GM23338 (cell line): ENCODE results near the gene CCDC86. TPM values are rescaled to one million over a fixed set of nuclear protein-coding genes. Genes with fewer than 3 reads are reported as not detected.

ENCODE experiments used
- ATAC-seq: fragments of 200-7000 bp; cut with Tn5 transposase; 3 replicates; pipeline ENCODE4 v1.9.1; 2020
- DNase-seq: peaks from one replicate; pipeline ENCODE4 v3.0.0-alpha.2; 2015; ENCODE audit warnings: low spot score
- H2AFZ ChIP-seq: fragments of 200-600 bp; sonication (generic); 2 replicates; pipeline ENCODE4 v1.8.0; 2016; ENCODE audit warnings: antibody characterized with exemption, mild to moderate bottlenecking, moderate library complexity
- H3F3A ChIP-seq: fragments of 200-600 bp; sonication (generic); replicated peaks from 2 replicates; pipeline ENCODE4 v1.8.0; 2017; ENCODE audit warnings: antibody characterized with exemption, mixed run types, low read depth
- H3K27ac ChIP-seq: fragments of 200-600 bp; sonication (generic); 2 replicates; pipeline ENCODE4 v1.6.1; 2016; ENCODE audit warnings: low read depth
- H3K27me3 ChIP-seq: fragments of 200-600 bp; sonication (generic); 2 replicates; pipeline ENCODE4 v1.8.0; 2016; ENCODE audit warnings: mild to moderate bottlenecking, mixed run types, moderate library complexity; ENCODE audit not compliant: insufficient read depth
- H3K36me3 ChIP-seq: fragments of 200-600 bp; sonication (generic); 2 replicates; pipeline ENCODE4 v1.8.0; 2016; ENCODE audit warnings: mild to moderate bottlenecking; ENCODE audit not compliant: insufficient read depth
- H3K4me1 ChIP-seq: fragments of 200-600 bp; sonication (generic); 2 replicates; pipeline ENCODE4 v1.8.0; 2016; ENCODE audit warnings: mild to moderate bottlenecking, moderate library complexity; ENCODE audit not compliant: insufficient read depth
- H3K4me2 ChIP-seq: fragments of 200-600 bp; sonication (generic); 2 replicates; pipeline ENCODE4 v1.7.1; 2017; ENCODE audit warnings: mixed run types
- H3K4me3 ChIP-seq: fragments of 200-600 bp; sonication (generic); 2 replicates; pipeline ENCODE4 v1.6.1; 2016; ENCODE audit warnings: mixed run types
- H3K79me2 ChIP-seq: fragments of 200-600 bp; sonication (generic); replicated peaks from 2 replicates; pipeline ENCODE4 v1.8.0; 2017; ENCODE audit warnings: mild to moderate bottlenecking; ENCODE audit not compliant: insufficient read depth
- H3K9me2 ChIP-seq: fragments of 200-600 bp; sonication (generic); 2 replicates; pipeline ENCODE4 v1.8.0; 2017; ENCODE audit not compliant: insufficient read depth
- H4K20me1 ChIP-seq: fragments of 200-600 bp; sonication (generic); replicated peaks from 2 replicates; pipeline ENCODE4 v1.8.0; 2017; ENCODE audit warnings: mild to moderate bottlenecking; ENCODE audit not compliant: insufficient read depth
- H3K27ac Mint-ChIP-seq: 2 replicates; pipeline ENCODE4 v1.8.0; 2020; ENCODE audit warnings: inconsistent platforms, mild to moderate bottlenecking, moderate library complexity, mixed read lengths
- H3K27me3 Mint-ChIP-seq: 3 replicates; pipeline ENCODE4 v1.8.0; 2022; ENCODE audit warnings: low read depth, mild to moderate bottlenecking, moderate library complexity, mixed read lengths, inconsistent platforms; ENCODE audit not compliant: insufficient read depth, poor library complexity
- H3K36me3 Mint-ChIP-seq: 3 replicates; pipeline ENCODE4 v1.8.0; 2021; ENCODE audit warnings: low read depth, mild to moderate bottlenecking, inconsistent platforms, moderate library complexity, mixed read lengths
- H3K4me1 Mint-ChIP-seq: 3 replicates; pipeline ENCODE4 v1.8.0; 2020; ENCODE audit warnings: mild to moderate bottlenecking, inconsistent platforms, mixed read lengths
- H3K4me3 Mint-ChIP-seq: 3 replicates; pipeline ENCODE4 v1.8.0; 2021; ENCODE audit warnings: moderate library complexity, mild to moderate bottlenecking, inconsistent platforms, mixed read lengths
- H3K9me3 Mint-ChIP-seq: 3 replicates; pipeline ENCODE4 v1.8.0; 2020; ENCODE audit warnings: moderate library complexity, mild to moderate bottlenecking, inconsistent platforms, mixed read lengths
- CREB1 ChIP-seq: fragments of 250-450 bp; sonication (Bioruptor Pico); IDR thresholded peaks from 2 replicates; pipeline ENCODE4 v1.5.0; 2020; ENCODE audit warnings: low read depth, mild to moderate bottlenecking, moderate library complexity
- EZH2phosphoT487 ChIP-seq: fragments of 200-600 bp; sonication (generic); IDR thresholded peaks from one replicate; pipeline ENCODE4 v1.8.1; 2018; ENCODE audit warnings: antibody characterized with exemption; ENCODE audit not compliant: unreplicated experiment
- JUNB ChIP-seq: IDR thresholded peaks from one replicate; pipeline ENCODE4 v1.6.1; 2016; ENCODE audit warnings: antibody characterized with exemption; ENCODE audit not compliant: unreplicated experiment
- NANOG ChIP-seq: IDR thresholded peaks from 2 replicates; pipeline ENCODE4 v1.6.1; 2016; ENCODE audit warnings: antibody characterized with exemption, borderline replicate concordance
- POLR2AphosphoS5 ChIP-seq: IDR thresholded peaks from 2 replicates; pipeline ENCODE4 v1.6.1; 2016; ENCODE audit warnings: antibody characterized with exemption, low read depth
- STAT1 ChIP-seq: IDR thresholded peaks from one replicate; pipeline ENCODE4 v1.6.1; 2016; ENCODE audit warnings: antibody characterized with exemption; ENCODE audit not compliant: unreplicated experiment
- ZNF114 ChIP-seq: fragments of 250-450 bp; sonication (Bioruptor Pico); IDR thresholded peaks from 2 replicates; pipeline ENCODE4 v1.5.0; 2020; ENCODE audit warnings: mild to moderate bottlenecking, moderate library complexity
- ZNF331 ChIP-seq: fragments of 250-450 bp; sonication (Bioruptor Pico); IDR thresholded peaks from 2 replicates; pipeline ENCODE4 v1.5.0; 2020; ENCODE audit warnings: low read depth, mild to moderate bottlenecking, moderate library complexity
- polyA plus RNA-seq: library from polyadenylated mRNA; unstranded; fragments of >200 nt; fragmentation: Nextera tagmentation; extraction: Ambion mirVana; gene quantifications from 2 replicates; pipeline ENCODE4 v1.2.1, GENCODE V29; 2016
- total RNA-seq: library from RNA; depleted of rRNA; stranded (reverse); fragments of >200 nt; shearing (Covaris generic); gene quantifications from 2 replicates; pipeline ENCODE4 v1.2.3, GENCODE V29; 2014
- TF ChIP-seq, protein P1 (sequence below): fragments of 250-450 bp; sonication (Bioruptor Pico); IDR thresholded peaks from 2 replicates; pipeline ENCODE4 v1.5.0; 2020; ENCODE audit warnings: mild to moderate bottlenecking, moderate library complexity
- TF ChIP-seq, protein P2 (sequence below): IDR thresholded peaks from one replicate; pipeline ENCODE4 v1.6.1; 2018; ENCODE audit warnings: antibody characterized with exemption; ENCODE audit not compliant: unreplicated experiment
- TF ChIP-seq, protein P3 (sequence below), 2 experiments: fragments of 200-600 bp in 1 of 2; sonication (generic) in 1 of 2; conservative IDR thresholded peaks; 2 replicates each; pipeline versions ENCODE4 v1.5.1 to v1.6.1; 2016 to 2017; ENCODE audit warnings: antibody characterized with exemption in 2 of 2, low read depth in 2 of 2, mild to moderate bottlenecking in 2 of 2, moderate library complexity in 1 of 2

Gene CCDC86
- total and polyA plus RNA-seq, 2 experiments from 2014 or later = 67.3 to 98.5 TPM

DNA sequence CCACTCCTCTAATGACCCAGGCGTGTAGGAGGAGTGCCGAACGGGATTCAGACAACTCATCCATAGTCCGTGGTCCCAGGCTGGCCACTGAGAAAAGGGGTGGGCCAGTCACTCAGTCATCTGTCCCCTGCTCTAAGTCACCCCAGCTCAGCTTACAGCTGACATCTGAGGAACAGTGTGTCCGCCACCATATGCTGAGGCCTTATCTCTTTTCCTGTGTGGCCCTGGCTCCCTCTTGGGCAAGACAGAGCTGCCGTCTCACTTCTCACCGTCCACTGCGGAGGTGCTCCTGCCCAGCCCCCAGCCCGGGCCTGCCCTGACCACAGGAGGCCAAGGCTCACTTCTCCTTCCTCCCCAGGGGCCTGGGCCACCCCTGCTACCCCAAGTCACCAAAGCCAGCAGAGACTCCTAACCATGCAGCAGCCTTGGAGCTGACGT is 6.8 kb downstream of the CCDC86 start:
- H3K9me3 Mint-ChIP-seq = no peaks in the 10 kb centered on the region; the same call in 2 of the 3 replicates
- H3K27ac Mint-ChIP-seq = no peak overlapping the region
- peaks cover 9% of the 10 kb centered on the region; the same call in 1 of the 2 replicates for H3F3A ChIP-seq
- H3K4me2 ChIP-seq = no peak overlapping the region
- no peak overlapping the region for H3K4me3 ChIP-seq
- no peak for ATAC-seq
- H2AFZ ChIP-seq = no peak overlapping the region
- no peak overlapping the region for H3K4me3 Mint-ChIP-seq
- H3K36me3 Mint-ChIP-seq = peaks cover 59% of the 10 kb centered on the region
- peaks cover 32% of the 10 kb centered on the region for H3K79me2 ChIP-seq
- H3K27me3 ChIP-seq = peaks cover 13% of the 10 kb centered on the region
- H3K27me3 Mint-ChIP-seq = peaks cover 20% of the 10 kb centered on the region
- H3K4me1 Mint-ChIP-seq = peaks cover 33% of the 10 kb centered on the region
- no peaks in the 10 kb centered on the region; the same call in 1 of the 2 replicates for H3K36me3 ChIP-seq
- no peak for DNase-seq
- H3K9me2 ChIP-seq = no peaks in the 10 kb centered on the region
- H4K20me1 ChIP-seq = peaks cover 13% of the 10 kb centered on the region; the same call in 1 of the 2 replicates
- H3K4me1 ChIP-seq = peaks cover 12% of the 10 kb centered on the region; the same call in 1 of the 2 replicates
- no peak overlapping the region for H3K27ac ChIP-seq
- TF ChIP-seq ZNF114 (CRISPR knock-in tag) (no peak), EZH2phosphoT487 (no peak), STAT1 (no peak), NANOG (no peak), CREB1 (CRISPR knock-in tag) (no peak), POLR2AphosphoS5 (no peak), ZNF331 (no peak), JUNB (no peak)
- TF ChIP-seq, protein P1, sequence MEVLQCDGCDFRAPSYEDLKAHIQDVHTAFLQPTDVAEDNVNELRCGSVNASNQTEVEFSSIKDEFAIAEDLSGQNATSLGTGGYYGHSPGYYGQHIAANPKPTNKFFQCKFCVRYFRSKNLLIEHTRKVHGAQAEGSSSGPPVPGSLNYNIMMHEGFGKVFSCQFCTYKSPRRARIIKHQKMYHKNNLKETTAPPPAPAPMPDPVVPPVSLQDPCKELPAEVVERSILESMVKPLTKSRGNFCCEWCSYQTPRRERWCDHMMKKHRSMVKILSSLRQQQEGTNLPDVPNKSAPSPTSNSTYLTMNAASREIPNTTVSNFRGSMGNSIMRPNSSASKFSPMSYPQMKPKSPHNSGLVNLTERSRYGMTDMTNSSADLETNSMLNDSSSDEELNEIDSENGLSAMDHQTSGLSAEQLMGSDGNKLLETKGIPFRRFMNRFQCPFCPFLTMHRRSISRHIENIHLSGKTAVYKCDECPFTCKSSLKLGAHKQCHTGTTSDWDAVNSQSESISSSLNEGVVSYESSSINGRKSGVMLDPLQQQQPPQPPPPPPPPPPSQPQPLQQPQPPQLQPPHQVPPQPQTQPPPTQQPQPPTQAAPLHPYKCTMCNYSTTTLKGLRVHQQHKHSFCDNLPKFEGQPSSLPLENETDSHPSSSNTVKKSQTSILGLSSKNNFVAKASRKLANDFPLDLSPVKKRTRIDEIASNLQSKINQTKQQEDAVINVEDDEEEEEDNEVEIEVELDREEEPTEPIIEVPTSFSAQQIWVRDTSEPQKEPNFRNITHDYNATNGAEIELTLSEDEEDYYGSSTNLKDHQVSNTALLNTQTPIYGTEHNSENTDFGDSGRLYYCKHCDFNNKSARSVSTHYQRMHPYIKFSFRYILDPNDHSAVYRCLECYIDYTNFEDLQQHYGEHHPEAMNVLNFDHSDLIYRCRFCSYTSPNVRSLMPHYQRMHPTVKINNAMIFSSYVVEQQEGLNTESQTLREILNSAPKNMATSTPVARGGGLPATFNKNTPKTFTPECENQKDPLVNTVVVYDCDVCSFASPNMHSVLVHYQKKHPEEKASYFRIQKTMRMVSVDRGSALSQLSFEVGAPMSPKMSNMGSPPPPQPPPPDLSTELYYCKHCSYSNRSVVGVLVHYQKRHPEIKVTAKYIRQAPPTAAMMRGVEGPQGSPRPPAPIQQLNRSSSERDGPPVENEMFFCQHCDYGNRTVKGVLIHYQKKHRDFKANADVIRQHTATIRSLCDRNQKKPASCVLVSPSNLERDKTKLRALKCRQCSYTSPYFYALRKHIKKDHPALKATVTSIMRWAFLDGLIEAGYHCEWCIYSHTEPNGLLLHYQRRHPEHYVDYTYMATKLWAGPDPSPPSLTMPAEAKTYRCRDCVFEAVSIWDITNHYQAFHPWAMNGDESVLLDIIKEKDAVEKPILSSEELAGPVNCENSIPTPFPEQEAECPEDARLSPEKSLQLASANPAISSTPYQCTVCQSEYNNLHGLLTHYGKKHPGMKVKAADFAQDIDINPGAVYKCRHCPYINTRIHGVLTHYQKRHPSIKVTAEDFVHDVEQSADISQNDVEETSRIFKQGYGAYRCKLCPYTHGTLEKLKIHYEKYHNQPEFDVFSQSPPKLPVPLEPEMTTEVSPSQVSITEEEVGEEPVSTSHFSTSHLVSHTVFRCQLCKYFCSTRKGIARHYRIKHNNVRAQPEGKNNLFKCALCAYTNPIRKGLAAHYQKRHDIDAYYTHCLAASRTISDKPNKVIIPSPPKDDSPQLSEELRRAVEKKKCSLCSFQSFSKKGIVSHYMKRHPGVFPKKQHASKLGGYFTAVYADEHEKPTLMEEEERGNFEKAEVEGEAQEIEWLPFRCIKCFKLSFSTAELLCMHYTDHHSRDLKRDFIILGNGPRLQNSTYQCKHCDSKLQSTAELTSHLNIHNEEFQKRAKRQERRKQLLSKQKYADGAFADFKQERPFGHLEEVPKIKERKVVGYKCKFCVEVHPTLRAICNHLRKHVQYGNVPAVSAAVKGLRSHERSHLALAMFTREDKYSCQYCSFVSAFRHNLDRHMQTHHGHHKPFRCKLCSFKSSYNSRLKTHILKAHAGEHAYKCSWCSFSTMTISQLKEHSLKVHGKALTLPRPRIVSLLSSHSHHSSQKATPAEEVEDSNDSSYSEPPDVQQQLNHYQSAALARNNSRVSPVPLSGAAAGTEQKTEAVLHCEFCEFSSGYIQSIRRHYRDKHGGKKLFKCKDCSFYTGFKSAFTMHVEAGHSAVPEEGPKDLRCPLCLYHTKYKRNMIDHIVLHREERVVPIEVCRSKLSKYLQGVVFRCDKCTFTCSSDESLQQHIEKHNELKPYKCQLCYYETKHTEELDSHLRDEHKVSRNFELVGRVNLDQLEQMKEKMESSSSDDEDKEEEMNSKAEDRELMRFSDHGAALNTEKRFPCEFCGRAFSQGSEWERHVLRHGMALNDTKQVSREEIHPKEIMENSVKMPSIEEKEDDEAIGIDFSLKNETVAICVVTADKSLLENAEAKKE (CRISPR knock-in tag) = no peak
- TF ChIP-seq, protein P2, sequence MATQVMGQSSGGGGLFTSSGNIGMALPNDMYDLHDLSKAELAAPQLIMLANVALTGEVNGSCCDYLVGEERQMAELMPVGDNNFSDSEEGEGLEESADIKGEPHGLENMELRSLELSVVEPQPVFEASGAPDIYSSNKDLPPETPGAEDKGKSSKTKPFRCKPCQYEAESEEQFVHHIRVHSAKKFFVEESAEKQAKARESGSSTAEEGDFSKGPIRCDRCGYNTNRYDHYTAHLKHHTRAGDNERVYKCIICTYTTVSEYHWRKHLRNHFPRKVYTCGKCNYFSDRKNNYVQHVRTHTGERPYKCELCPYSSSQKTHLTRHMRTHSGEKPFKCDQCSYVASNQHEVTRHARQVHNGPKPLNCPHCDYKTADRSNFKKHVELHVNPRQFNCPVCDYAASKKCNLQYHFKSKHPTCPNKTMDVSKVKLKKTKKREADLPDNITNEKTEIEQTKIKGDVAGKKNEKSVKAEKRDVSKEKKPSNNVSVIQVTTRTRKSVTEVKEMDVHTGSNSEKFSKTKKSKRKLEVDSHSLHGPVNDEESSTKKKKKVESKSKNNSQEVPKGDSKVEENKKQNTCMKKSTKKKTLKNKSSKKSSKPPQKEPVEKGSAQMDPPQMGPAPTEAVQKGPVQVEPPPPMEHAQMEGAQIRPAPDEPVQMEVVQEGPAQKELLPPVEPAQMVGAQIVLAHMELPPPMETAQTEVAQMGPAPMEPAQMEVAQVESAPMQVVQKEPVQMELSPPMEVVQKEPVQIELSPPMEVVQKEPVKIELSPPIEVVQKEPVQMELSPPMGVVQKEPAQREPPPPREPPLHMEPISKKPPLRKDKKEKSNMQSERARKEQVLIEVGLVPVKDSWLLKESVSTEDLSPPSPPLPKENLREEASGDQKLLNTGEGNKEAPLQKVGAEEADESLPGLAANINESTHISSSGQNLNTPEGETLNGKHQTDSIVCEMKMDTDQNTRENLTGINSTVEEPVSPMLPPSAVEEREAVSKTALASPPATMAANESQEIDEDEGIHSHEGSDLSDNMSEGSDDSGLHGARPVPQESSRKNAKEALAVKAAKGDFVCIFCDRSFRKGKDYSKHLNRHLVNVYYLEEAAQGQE = no peak
- TF ChIP-seq, protein P3, sequence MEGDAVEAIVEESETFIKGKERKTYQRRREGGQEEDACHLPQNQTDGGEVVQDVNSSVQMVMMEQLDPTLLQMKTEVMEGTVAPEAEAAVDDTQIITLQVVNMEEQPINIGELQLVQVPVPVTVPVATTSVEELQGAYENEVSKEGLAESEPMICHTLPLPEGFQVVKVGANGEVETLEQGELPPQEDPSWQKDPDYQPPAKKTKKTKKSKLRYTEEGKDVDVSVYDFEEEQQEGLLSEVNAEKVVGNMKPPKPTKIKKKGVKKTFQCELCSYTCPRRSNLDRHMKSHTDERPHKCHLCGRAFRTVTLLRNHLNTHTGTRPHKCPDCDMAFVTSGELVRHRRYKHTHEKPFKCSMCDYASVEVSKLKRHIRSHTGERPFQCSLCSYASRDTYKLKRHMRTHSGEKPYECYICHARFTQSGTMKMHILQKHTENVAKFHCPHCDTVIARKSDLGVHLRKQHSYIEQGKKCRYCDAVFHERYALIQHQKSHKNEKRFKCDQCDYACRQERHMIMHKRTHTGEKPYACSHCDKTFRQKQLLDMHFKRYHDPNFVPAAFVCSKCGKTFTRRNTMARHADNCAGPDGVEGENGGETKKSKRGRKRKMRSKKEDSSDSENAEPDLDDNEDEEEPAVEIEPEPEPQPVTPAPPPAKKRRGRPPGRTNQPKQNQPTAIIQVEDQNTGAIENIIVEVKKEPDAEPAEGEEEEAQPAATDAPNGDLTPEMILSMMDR (conservative IDR thresholded peaks at IDR 0.05; ENCODE audit: low read depth in 2 of 2) = no peak
